ENCODE results near the gene PCBP3. TPM values are rescaled to one million over a fixed set of nuclear protein-coding genes. Genes with fewer than 3 reads are reported as not detected.

Gene PCBP3
- total RNA-seq, 1 donor from 2014 or later: 3.8 TPM

DNA sequence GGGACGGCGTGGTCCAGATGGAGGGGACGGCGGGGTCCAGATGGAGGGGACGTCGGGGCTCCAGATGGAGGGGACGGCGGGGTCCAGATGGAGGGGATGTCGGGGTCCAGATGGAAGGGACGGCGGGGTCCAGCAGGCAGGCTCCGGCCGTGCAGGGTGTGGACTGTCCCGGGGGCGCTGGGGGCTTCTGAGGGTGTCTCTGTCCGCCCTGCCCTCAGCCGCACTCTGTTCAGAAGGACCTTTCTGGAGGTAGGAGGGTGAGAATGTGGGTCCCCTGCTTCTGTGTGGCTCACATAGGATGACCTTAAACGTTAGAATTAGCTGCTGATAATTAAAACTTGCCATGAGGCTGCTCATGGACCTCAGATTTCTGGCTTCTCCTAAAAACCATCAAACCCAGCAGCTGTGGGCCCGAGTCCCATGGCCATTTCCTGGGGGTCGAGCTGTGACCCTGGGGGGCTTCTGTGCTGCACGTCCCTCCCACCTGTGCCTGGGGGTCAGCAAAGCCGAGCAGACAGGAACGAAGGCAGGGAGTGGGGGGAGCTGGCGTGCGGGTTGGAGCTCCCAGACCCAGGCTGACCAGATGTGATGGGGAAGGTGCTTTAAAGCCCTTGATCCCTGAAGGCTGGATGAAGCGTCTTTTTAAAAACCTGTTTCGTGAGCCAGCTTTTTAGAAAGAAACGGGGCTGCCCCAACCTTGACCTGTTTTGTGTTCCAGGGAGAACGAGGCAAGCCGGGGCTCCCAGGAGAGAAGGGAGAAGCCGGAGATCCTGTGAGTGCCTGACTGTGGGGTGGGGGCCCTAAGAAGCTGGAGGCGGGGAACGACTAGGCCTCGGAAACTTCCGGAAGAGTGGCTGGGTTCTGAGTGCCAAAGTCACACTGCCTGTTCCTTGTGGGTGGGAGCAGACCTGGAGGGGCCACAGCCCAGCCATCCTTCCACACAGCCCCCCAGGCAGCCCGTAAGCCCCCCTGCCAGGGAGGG lies 345.1 kb downstream of the PCBP3 start:
- H3K4me3 ChIP-seq: no peak overlapping the region
- H3K36me3 ChIP-seq: peaks cover 20% of the 10 kb centered on the region
- ATAC-seq: no peak
- no peak overlapping the region for H3K27ac ChIP-seq
- no peaks in the 10 kb centered on the region for H3K9me3 ChIP-seq
- DNase-seq: peak; percentile 50
- TF ChIP-seq, protein P1, sequence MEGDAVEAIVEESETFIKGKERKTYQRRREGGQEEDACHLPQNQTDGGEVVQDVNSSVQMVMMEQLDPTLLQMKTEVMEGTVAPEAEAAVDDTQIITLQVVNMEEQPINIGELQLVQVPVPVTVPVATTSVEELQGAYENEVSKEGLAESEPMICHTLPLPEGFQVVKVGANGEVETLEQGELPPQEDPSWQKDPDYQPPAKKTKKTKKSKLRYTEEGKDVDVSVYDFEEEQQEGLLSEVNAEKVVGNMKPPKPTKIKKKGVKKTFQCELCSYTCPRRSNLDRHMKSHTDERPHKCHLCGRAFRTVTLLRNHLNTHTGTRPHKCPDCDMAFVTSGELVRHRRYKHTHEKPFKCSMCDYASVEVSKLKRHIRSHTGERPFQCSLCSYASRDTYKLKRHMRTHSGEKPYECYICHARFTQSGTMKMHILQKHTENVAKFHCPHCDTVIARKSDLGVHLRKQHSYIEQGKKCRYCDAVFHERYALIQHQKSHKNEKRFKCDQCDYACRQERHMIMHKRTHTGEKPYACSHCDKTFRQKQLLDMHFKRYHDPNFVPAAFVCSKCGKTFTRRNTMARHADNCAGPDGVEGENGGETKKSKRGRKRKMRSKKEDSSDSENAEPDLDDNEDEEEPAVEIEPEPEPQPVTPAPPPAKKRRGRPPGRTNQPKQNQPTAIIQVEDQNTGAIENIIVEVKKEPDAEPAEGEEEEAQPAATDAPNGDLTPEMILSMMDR (IDR thresholded peaks at IDR 0.05): no peak
- no peaks in the 10 kb centered on the region for H3K27me3 ChIP-seq
- intact Hi-C loops (cut with DNase I): no loop called here
- no peaks in the 10 kb centered on the region for H3K4me1 ChIP-seq

DNA sequence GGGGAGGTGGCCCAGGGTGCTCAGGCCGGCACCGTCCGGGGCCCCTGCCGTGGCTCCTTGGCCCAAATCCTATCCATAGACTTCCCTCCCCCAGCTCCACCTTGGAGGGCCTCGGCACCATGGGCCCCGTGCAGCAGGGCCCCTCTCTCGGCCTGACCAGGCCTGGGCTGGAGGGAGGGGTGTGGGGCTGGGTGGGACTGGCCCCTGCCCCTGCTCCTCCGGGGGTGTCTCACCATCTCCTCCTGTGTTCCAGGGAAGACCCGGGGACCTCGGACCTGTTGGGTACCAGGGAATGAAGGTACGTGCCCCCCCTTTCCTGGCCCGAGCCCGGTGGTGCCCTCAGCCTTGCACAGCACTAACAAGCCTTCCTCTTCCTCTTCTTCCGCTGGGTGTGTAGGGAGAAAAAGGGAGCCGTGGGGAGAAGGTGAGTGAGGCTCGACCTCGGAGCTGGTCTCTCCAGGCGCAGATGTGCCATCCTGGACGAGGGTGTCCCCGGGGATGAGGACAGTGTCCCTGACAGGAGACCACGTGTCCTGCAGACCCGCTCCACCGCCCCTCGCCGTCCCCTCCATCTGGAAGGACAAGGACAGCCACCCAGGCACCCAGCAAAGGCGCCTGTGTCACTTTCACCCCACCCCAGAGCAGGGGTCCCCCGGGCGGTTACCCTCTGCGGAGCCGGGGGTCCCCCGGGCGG lies 346.0 kb downstream of the PCBP3 start:
- DNase-seq: peak; percentile 66
- H3K27ac ChIP-seq: no peak overlapping the region
- TF ChIP-seq, protein P1 (IDR thresholded peaks at IDR 0.05): no peak
- ATAC-seq: no peak
- no peaks in the 10 kb centered on the region for H3K27me3 ChIP-seq
- H3K4me1 ChIP-seq: no peaks in the 10 kb centered on the region
- H3K9me3 ChIP-seq: no peaks in the 10 kb centered on the region
- no peak overlapping the region for H3K4me3 ChIP-seq
- peaks cover 20% of the 10 kb centered on the region for H3K36me3 ChIP-seq
- intact Hi-C loops (cut with DNase I): no loop called here

DNA sequence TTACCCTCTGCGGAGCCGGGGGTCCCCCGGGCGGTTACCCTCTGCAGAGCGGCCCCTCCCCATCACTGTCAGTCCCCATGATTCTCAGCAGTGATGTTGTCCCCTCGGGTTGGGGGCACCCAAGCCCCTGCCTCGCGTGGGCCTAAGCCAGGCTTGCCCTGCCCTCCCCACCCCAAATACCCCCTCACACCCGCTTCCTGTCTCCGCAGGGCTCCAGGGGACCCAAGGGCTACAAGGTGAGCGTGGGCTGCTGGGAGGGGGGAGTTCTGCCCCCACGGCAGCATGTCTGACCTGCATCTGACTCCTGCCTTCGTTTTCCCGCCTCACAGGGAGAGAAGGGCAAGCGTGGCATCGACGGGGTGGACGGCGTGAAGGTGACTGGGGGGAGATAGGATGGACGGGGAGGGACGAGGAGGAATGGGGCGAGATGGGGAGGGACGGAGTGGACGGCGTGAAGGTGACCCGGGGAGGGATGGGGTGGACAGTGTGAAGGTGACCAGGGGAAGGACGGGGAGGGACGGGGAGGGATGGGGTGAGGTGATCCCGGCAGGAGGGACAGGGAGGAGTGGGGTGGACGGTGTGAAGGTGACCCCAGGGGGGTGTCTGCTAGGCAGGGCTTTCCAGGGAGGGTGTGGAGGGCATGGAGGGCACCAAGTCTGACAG lies 346.7 kb downstream of the PCBP3 start:
- peak; percentile 59 for DNase-seq
- no peak overlapping the region for H3K4me3 ChIP-seq
- no peaks in the 10 kb centered on the region for H3K9me3 ChIP-seq
- H3K4me1 ChIP-seq: no peaks in the 10 kb centered on the region
- peaks cover 20% of the 10 kb centered on the region for H3K36me3 ChIP-seq
- ATAC-seq: no peak
- TF ChIP-seq, protein P1 (IDR thresholded peaks at IDR 0.05): no peak
- intact Hi-C loops (cut with DNase I): no loop called here
- no peak overlapping the region for H3K27ac ChIP-seq
- no peaks in the 10 kb centered on the region for H3K27me3 ChIP-seq

DNA sequence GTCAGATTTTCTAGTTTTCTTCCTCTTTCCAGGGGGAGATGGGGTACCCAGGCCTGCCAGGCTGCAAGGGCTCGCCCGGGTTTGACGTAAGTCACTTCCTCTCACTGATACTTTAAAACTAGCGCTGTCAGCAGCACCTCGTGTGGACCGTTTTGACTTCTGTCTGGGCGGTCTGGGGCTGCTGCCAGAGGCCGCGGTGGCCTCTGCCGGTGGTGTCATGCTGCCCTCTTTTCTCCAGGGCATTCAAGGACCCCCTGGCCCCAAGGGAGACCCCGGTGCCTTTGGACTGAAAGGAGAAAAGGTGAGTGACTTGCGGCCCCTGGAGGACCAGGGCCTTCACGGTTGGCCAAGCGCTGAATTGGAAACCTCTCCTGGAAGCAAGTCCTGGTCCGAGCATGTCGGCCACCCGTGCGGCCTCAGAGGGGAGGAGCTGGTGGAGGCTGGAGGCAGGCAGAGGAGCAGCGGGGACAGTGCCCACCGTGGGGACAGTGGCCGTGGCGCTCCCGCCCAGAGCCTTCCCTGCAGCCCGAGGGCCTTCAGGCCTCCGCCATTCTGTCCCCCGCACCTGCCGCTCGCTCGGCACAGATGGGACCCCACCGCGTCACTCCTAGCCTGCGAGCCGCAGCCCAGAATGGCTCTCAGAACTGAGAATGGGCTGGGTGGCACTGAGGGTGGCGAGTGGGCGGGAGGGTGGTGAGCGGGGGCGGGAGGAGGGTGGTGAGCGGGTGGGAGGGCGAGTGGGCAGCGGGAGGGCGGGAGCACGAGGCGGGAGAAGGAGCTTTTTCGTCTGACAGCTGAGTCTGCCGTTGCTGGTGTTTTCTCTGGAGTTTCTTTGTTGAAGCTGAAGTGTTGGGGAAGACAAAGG lies 347.4 kb downstream of the PCBP3 start:
- no peak overlapping the region for H3K27ac ChIP-seq
- no peaks in the 10 kb centered on the region for H3K9me3 ChIP-seq
- intact Hi-C loops (cut with DNase I): no loop called here
- no peaks in the 10 kb centered on the region for H3K27me3 ChIP-seq
- no peak overlapping the region for H3K4me3 ChIP-seq
- no peaks in the 10 kb centered on the region for H3K4me1 ChIP-seq
- peaks cover 18% of the 10 kb centered on the region for H3K36me3 ChIP-seq
- ATAC-seq: no peak
- peak; percentile 61 for DNase-seq
- TF ChIP-seq, protein P1 (IDR thresholded peaks at IDR 0.05): no peak
